Measurements from ENCODE around the gene CTNNA3. TPM values are rescaled to one million over a fixed set of nuclear protein-coding genes. Genes with fewer than 3 reads are reported as not detected.

The CTNNA3 gene
- total and polyA plus RNA-seq, 10 donors: 0.03 to 2.4 (median 0.76) TPM; not detected in 1

DNA sequence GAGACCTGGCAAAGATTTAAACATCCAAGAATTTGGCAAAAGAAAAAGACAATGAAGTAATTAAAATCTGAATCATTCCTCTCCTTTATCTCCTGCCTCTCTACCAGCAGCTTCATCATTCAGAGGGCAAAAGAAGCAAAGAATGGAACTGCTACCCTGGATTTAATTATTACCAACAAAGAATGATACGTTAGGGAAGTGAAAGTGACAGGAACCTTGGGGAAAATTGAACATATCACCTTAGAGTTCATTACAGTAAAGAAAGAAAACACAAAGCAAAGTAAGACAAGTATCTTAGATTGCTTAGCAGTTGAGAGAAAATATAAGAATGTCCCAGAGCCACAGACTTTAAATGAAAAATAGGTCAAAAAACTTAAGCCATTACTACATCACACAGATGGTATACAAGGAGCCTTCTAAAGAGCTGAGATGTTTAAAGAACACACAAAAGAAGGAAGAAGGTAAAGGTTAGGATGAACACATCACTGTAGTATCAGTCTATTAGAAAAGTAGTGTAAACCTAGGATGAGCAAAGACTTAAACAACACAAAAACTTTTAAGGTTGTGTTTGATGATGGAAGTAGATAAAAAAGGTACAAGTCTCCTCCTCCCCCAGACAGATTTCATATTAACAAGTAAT is 17.5 kb downstream of the CTNNA3 start:
- TF ChIP-seq POLR2AphosphoS5 (IDR thresholded peaks at IDR 0.05): no peak
- no peak for TF ChIP-seq POLR2A (IDR thresholded peaks at IDR 0.05)
- TF ChIP-seq CTCF (IDR thresholded peaks at IDR 0.05 in 8 of 11, conservative IDR thresholded peaks at IDR 0.05 in 3 of 11): no peak
- Histone ChIP-seq H3K27me3 (replicated peaks in 1 of 7) (peaks cover 0 to 3% (median 0%) of the 10 kb centered on the region in 7 donors), H3K9me3 (peaks cover 0 to 18% (median 10%) of the 10 kb centered on the region in 8 donors), H3K4me3 (no peak overlapping the region), H3K36me3 (no peaks in the 10 kb centered on the region), H3K4me1 (no peaks in the 10 kb centered on the region), H3K27ac (no peak overlapping the region)
- DNase-seq: no peak
- intact Hi-C loops (cut with DNase I; ENCODE audit: low total_unique reads): no loop called here
- WGBS, 5 donors: 61 to 76% (median 66%) methylated on average over 1 of the region's 1 CpG

DNA sequence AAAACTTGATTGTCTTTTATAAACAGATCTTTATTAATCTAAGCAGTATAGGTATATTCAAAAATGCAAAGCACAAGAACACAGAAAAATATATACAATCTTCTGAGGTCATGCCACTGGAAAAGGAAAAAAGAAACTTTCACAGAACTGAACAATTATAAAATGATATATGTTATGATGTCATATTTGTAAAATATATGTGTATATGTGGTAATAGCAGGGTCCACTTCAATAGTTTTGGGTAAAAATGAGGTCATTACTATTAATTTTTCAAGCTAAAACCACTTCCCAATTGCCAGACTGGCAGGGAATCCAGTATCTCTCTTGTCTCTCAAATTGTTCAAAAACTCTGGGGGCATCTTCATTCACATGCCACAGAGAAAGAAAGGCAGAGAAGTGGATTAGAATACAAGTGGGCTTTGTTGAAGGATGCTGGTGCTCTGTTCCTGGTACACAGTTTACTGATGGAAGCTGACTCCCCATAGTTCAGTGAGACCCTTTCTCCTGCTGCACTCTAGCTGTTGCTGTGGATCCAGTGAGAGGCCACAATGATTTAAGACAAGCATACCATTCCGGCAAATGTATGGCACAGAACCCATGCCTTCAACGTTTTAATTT is 19.7 kb downstream of the CTNNA3 start:
- 67 to 86% (median 79%) methylated on average over 2 of the region's 2 CpGs for WGBS, 5 donors
- no peaks in the 10 kb centered on the region for H3K36me3 ChIP-seq
- no peaks in the 10 kb centered on the region for H3K9me3 ChIP-seq
- no peak for DNase-seq
- no peak overlapping the region for H3K4me3 ChIP-seq
- TF ChIP-seq POLR2A (IDR thresholded peaks at IDR 0.05) (no peak), CTCF (IDR thresholded peaks at IDR 0.05 in 8 of 11, conservative IDR thresholded peaks at IDR 0.05 in 3 of 11) (no peak), POLR2AphosphoS5 (IDR thresholded peaks at IDR 0.05) (no peak)
- intact Hi-C loops (cut with DNase I; ENCODE audit: low total_unique reads): no loop called here
- H3K27me3 ChIP-seq (replicated peaks in 1 of 7): peaks cover 0 to 3% (median 0%) of the 10 kb centered on the region in 7 donors
- H3K4me1 ChIP-seq: no peaks in the 10 kb centered on the region
- H3K27ac ChIP-seq: no peak overlapping the region

GRCh38 chr10:67670401-67670800 is 25.6 kb downstream of the CTNNA3 start:
- no peaks in the 10 kb centered on the region for H3K36me3 ChIP-seq
- H3K4me1 ChIP-seq: no peaks in the 10 kb centered on the region
- DNase-seq: no peak
- H3K27me3 ChIP-seq (replicated peaks in 1 of 7): peaks cover 0 to under 1% (median 0%) of the 10 kb centered on the region in 7 donors
- no peak overlapping the region for H3K27ac ChIP-seq
- TF ChIP-seq POLR2A (IDR thresholded peaks at IDR 0.05): no peak
- TF ChIP-seq POLR2AphosphoS5 (IDR thresholded peaks at IDR 0.05): no peak
- no peak for TF ChIP-seq CTCF (IDR thresholded peaks at IDR 0.05 in 8 of 11, conservative IDR thresholded peaks at IDR 0.05 in 3 of 11)
- intact Hi-C loops (cut with DNase I; ENCODE audit: low total_unique reads): no loop called here
- H3K9me3 ChIP-seq: no peaks in the 10 kb centered on the region
- H3K4me3 ChIP-seq: no peak overlapping the region

DNA sequence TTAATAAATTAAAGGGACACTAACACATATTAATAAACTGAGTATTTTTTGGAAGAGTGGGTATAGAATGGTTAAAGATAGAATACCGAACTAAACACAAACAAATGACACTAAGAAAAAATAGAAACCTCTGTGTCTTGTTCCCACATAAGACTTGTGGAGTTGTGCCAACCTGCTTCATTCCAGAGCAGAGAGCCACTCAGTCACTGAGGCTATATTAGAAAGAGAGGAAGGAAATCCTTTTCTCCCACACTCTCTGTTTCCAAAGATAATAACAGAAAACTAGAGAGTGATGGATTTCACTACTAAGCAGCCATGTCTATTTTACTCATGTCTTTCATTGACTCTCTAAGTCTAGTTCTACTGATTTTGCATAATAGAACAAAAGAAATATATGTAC is 26.0 kb downstream of the CTNNA3 start:
- Histone ChIP-seq H3K4me1 (no peaks in the 10 kb centered on the region), H3K9me3 (no peaks in the 10 kb centered on the region), H3K27me3 (replicated peaks in 1 of 7) (no peaks in the 10 kb centered on the region), H3K36me3 (no peaks in the 10 kb centered on the region), H3K27ac (no peak overlapping the region), H3K4me3 (no peak overlapping the region)
- WGBS, 5 donors: 19 to 73% (median 43%) methylated on average over 1 of the region's 1 CpG
- no peak for DNase-seq
- TF ChIP-seq CTCF (IDR thresholded peaks at IDR 0.05 in 8 of 11, conservative IDR thresholded peaks at IDR 0.05 in 3 of 11) (no peak), POLR2AphosphoS5 (IDR thresholded peaks at IDR 0.05) (no peak), POLR2A (IDR thresholded peaks at IDR 0.05) (no peak)
- intact Hi-C loops (cut with DNase I; ENCODE audit: low total_unique reads): loop anchor here (10.0 kb wide), 1 partner anchor 105 kb away; no protein-coding TSS in a partner anchor

Data from spleen (tissue), 11 donors.